Caco-2 (cell line): ENCODE data around the gene RHOT2. TPM values are rescaled to one million over a fixed set of nuclear protein-coding genes. Genes with fewer than 3 reads are reported as not detected.
A peak's percentile ranks its signal among the peaks of the same experiment; 100 is the strongest.

Source experiments
- BruUV-seq: library from RNA; stranded (reverse); fragments of 400-500 nt; replicated peaks from 2 replicates; lab custom pipeline; 2021; lab: Mats Ljungman, UMichigan
- CTCF ChIA-PET: fragments of 300-600 bp; sonication (Branson Sonifier 250); formaldehyde crosslinking; loops from one replicate; lab custom pipeline; 2022; ENCODE audit warnings: antibody characterized with exemption; lab: Charles Lee
- POLR2A ChIA-PET: fragments of 300-600 bp; sonication (Branson Sonifier 250); formaldehyde crosslinking; loops from one replicate; lab custom pipeline; 2022; ENCODE audit warnings: antibody characterized with exemption; lab: Charles Lee
- DNase-seq, 2 experiments: peaks; one replicate each; pipeline versions ENCODE4 v3.0.0 to v3.0.0-alpha.2; 2020 to 2022
- H3K27me3 ChIP-seq: replicated peaks from 2 replicates; pipeline ENCODE4 v1.6.0; 2011; ENCODE audit warnings: low read length; ENCODE audit not compliant: control insufficient read depth, insufficient read depth
- H3K36me3 ChIP-seq: 2 replicates; pipeline ENCODE4 v1.5.1; 2011; ENCODE audit warnings: low read length; ENCODE audit not compliant: control insufficient read depth, insufficient read depth
- H3K4me1 ChIP-seq: fragments of 250-450 bp; sonication (Bioruptor Pico); 2 replicates; pipeline ENCODE4 v1.5.1; 2020; ENCODE audit warnings: mild to moderate bottlenecking
- H3K4me3 ChIP-seq: 2 replicates; pipeline ENCODE4 v1.5.1; 2011; ENCODE audit warnings: low read depth, mild to moderate bottlenecking, control low read depth, low read length
- H3K9me3 ChIP-seq: fragments of 250-450 bp; sonication (Bioruptor Pico); 2 replicates; pipeline ENCODE4 v1.5.1; 2020; ENCODE audit warnings: mild to moderate bottlenecking, moderate library complexity
- H3K27ac Mint-ChIP-seq: one replicate; pipeline ENCODE4 v1.8.0; 2022; ENCODE audit warnings: mixed read lengths; ENCODE audit not compliant: unreplicated experiment
- H3K27me3 Mint-ChIP-seq: one replicate; pipeline ENCODE4 v1.8.0; 2022; ENCODE audit warnings: mixed read lengths; ENCODE audit not compliant: insufficient read depth, unreplicated experiment
- H3K36me3 Mint-ChIP-seq: one replicate; pipeline ENCODE4 v1.8.0; 2022; ENCODE audit warnings: mild to moderate bottlenecking, mixed read lengths; ENCODE audit not compliant: insufficient read depth, unreplicated experiment
- H3K4me1 Mint-ChIP-seq: one replicate; pipeline ENCODE4 v1.8.0; 2022; ENCODE audit warnings: low read depth, mixed read lengths; ENCODE audit not compliant: unreplicated experiment
- H3K4me3 Mint-ChIP-seq: one replicate; pipeline ENCODE4 v1.8.0; 2022; ENCODE audit warnings: mild to moderate bottlenecking, moderate library complexity, mixed read lengths; ENCODE audit not compliant: unreplicated experiment
- H3K9me3 Mint-ChIP-seq: one replicate; pipeline ENCODE4 v1.8.0; 2022; ENCODE audit warnings: mixed read lengths; ENCODE audit not compliant: unreplicated experiment
- CTCF ChIP-seq, 2 experiments: fragments of 200-600 bp in 1 of 2; IDR thresholded peaks; 1 replicate in 1 of 2; 2 replicates in 1 of 2; pipeline versions ENCODE4 v1.5.1 to v1.8.0; 2011 to 2022; ENCODE audit warnings: antibody characterized with exemption in 1 of 2, control low read depth in 1 of 2, inconsistent platforms in 1 of 2, low read depth in 1 of 2, low read length in 1 of 2, mild to moderate bottlenecking in 1 of 2, moderate library complexity in 1 of 2; ENCODE audit not compliant: insufficient read depth in 1 of 2, severe bottlenecking in 1 of 2, unreplicated experiment in 1 of 2
- intact Hi-C: fragments of 100-400 bp; cut with micrococcal nuclease; formaldehyde crosslinking; loops from one replicate; pipeline ENCODE4 v1.10.0; 2022; ENCODE audit not compliant: unreplicated experiment
- total RNA-seq: library from RNA; stranded (reverse); gene quantifications from 2 replicates; pipeline ENCODE4 v1.2.3, GENCODE V29; 2022

The RHOT2 gene
- total RNA-seq, 1 experiment from 2014 or later = 96.7 TPM

GRCh38 chr16:678858-679813 is 11.2 kb downstream of the RHOT2 start:
- H3K27me3 ChIP-seq = no peaks in the 10 kb centered on the region
- H3K27ac Mint-ChIP-seq = peak overlapping the region; percentile 72
- H3K36me3 ChIP-seq = 0 out of 2 replicates have a peak, but pooled peaks cover 4% of the 10 kb centered on the region
- no peaks in the 10 kb centered on the region for H3K27me3 Mint-ChIP-seq
- H3K4me1 ChIP-seq = peaks cover 30% of the 10 kb centered on the region
- H3K36me3 Mint-ChIP-seq = peaks cover 56% of the 10 kb centered on the region
- POLR2A ChIA-PET = interaction anchor here (0.9 kb wide), 1 partner anchor 16 kb away, joined by 5 read pairs; no protein-coding TSS in a partner anchor
- DNase-seq = peak; percentile 77 to 78
- peak overlapping the region; percentile 79 for H3K4me3 Mint-ChIP-seq
- no TSS peak for BruUV-seq
- intact Hi-C loops = no loop called here
- H3K4me1 Mint-ChIP-seq = no peaks in the 10 kb centered on the region
- H3K9me3 Mint-ChIP-seq = no peaks in the 10 kb centered on the region
- H3K9me3 ChIP-seq = no peaks in the 10 kb centered on the region
- TF ChIP-seq CTCF (IDR thresholded peaks at IDR 0.05; ENCODE audit: insufficient read depth in 1 of 2, low read depth in 1 of 2, low read length in 1 of 2, severe bottlenecking in 1 of 2, unreplicated experiment in 1 of 2) = no peak
- peak overlapping the region; percentile 67 for H3K4me3 ChIP-seq
- CTCF ChIA-PET = no interaction called here

DNA sequence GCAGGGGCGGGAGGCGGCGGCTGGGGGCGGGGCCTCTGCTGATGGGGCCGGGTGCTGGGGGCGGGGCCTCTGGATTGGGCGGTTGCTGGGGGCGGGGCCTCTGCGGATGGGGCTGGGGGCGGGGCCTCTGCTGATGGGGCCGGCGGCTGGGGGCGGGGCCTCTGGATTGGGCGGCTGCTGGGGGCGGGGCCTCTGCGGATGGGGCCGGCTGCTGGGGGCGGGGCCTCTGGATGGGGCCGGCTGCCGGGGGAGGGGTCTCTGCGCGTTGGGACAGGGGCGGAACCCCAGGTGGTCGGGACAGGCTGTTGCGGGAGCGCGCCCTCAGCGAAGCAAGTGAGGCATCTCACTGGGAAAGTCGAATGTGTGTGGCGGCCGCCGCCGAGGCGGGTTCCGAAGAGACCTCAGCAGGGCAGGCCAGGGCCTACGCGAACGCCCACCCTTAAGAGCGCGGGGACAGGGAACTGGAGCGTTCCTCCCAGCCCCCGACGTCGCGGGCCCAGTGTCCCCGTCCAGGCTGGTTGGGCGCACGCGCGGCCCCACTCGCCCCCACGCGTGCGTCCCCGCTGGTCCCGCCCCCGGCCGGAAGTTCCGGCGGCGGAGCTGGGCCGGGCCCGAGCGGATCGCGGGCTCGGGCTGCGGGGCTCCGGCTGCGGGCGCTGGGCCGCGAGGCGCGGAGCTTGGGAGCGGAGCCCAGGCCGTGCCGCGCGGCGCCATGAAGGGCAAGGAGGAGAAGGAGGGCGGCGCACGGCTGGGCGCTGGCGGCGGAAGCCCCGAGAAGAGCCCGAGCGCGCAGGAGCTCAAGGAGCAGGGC is 12.1 kb downstream of the RHOT2 start, which contains the start of gene STUB1:
Gene STUB1 (plus strand): TSS at position 597 of the 811 bp plus-strand sequence. CDS start 116 bp downstream, at position 713.
- Mint-ChIP-seq H3K9me3 (no peaks in the 10 kb centered on the region), H3K36me3 (peaks cover 59% of the 10 kb centered on the region), H3K27ac (peak within 1 kb of the TSS; percentile 72), H3K27me3 (no peaks in the 10 kb centered on the region), H3K4me1 (no peaks in the 10 kb centered on the region), H3K4me3 (peak within 1 kb of the TSS; percentile 79)
- Histone ChIP-seq H3K27me3 (no peaks in the 10 kb centered on the region), H3K4me3 (peak within 1 kb of the TSS; percentile 67), H3K9me3 (no peaks in the 10 kb centered on the region), H3K36me3 (0 out of 2 replicates have a peak, but pooled peaks cover 4% of the 10 kb centered on the region), H3K4me1 (peaks cover 30% of the 10 kb centered on the region)
- no TSS peak for BruUV-seq
- peak; percentile 90 to 93 for DNase-seq
- intact Hi-C loops = no loop called here
- no peak for TF ChIP-seq CTCF (IDR thresholded peaks at IDR 0.05; ENCODE audit: insufficient read depth in 1 of 2, low read depth in 1 of 2, low read length in 1 of 2, severe bottlenecking in 1 of 2, unreplicated experiment in 1 of 2)
- ChIA-PET POLR2A (interaction anchor here (1.2 to 1.5 kb wide), 2 partner anchors 10 to 15 kb away, joined by 6 to 10 read pairs; partner anchors contain the start of gene WDR24), CTCF (interaction anchor here (0.6 to 0.8 kb wide), 3 partner anchors 9 to 342 kb away, joined by 3 to 5 read pairs (median 3); no protein-coding TSS in a partner anchor)
